Esophagus squamous epithelium (tissue), 5 donors: ENCODE data around the gene PRUNE2. TPM values are rescaled to one million over a fixed set of nuclear protein-coding genes. Genes with fewer than 3 reads are reported as not detected.

Experiments used
- DNase-seq: peaks from one replicate; lab custom pipeline; 2025; lab: John Stamatoyannopoulos, UW
- H3K27ac ChIP-seq, 4 donors: fragments of 200-600 bp; sonication (generic); one replicate each; pipeline ENCODE4 v1.5.1; 2016 to 2019; ENCODE audit warnings: mild to moderate bottlenecking in 1 of 4
- H3K27me3 ChIP-seq, 4 donors: fragments of 200-600 bp; sonication (generic); 1 replicate in 3 of 4; 2 replicates in 1 of 4; pipeline versions ENCODE4 v1.5.1 to v1.6.0; 2017 to 2021; ENCODE audit warnings: antibody characterized with exemption in 1 of 4
- H3K36me3 ChIP-seq, 3 donors: fragments of 200-600 bp; sonication (generic); one replicate each; pipeline ENCODE4 v1.5.1; 2016 to 2019
- H3K4me1 ChIP-seq, 3 donors: fragments of 200-600 bp; sonication (generic); one replicate each; pipeline ENCODE4 v1.5.1; 2017 to 2019
- H3K4me3 ChIP-seq, 4 donors: fragments of 200-600 bp; sonication (generic); 1 replicate in 3 of 4; 2 replicates in 1 of 4; pipeline ENCODE4 v1.5.1; 2016 to 2019; ENCODE audit warnings: mild to moderate bottlenecking in 2 of 4, moderate library complexity in 1 of 4
- H3K9me3 ChIP-seq, 3 donors: fragments of 200-600 bp; sonication (generic); one replicate each; pipeline ENCODE4 v1.5.1; 2016 to 2019
- CTCF ChIP-seq, 6 experiments: fragments of 450-650 bp in 4 of 6; fragments of 200-600 bp in 2 of 6; sonication (generic) in 2 of 6; IDR thresholded peaks; one replicate each; pipeline ENCODE4 v1.5.1; 2016 to 2019; ENCODE audit warnings: antibody characterized with exemption in 6 of 6, mild to moderate bottlenecking in 4 of 6, moderate library complexity in 4 of 6
- POLR2A ChIP-seq, 4 donors: fragments of 450-650 bp; IDR thresholded peaks; one replicate each; pipeline ENCODE4 v1.6.1; 2017; ENCODE audit warnings: antibody characterized with exemption in 4 of 4, mild to moderate bottlenecking in 4 of 4, moderate library complexity in 3 of 4
- whole genome bisulfite sequencing, 2 donors: methylation state at CpG; one replicate each; pipeline ENCODE4 v1.1.5; 2018; 5-methylcytosine and 5-hydroxymethylcytosine counted together
- intact Hi-C: fragments of 100-400 bp; cut with DNase I; formaldehyde crosslinking; loops from one replicate; pipeline ENCODE4 v1.15.0; 2022
- total RNA-seq, 4 donors: library from RNA; depleted of rRNA; stranded (reverse); fragments of >200 nt; gene quantifications; one replicate each; pipeline ENCODE4 v1.1.0, GENCODE V29; 2016
- donor health status: DM: yes; HTN: yes; CAD: no.

The PRUNE2 gene
- total RNA-seq, 4 donors from 2014 or later, result 9.9 to 126 (median 26.7) TPM

GRCh38 chr9:76586390-76587314 lies 319.3 kb downstream of the PRUNE2 start:
- DNase-seq, result no peak
- 62 to 85% methylated on average over 6 of the region's 6 CpGs for WGBS, 2 donors
- H3K27me3 ChIP-seq, result no peaks in the 10 kb centered on the region
- no peaks in the 10 kb centered on the region for H3K4me1 ChIP-seq
- TF ChIP-seq POLR2A (IDR thresholded peaks at IDR 0.05), result no peak
- TF ChIP-seq CTCF (IDR thresholded peaks at IDR 0.05), result no peak
- intact Hi-C loops, result no loop called here
- H3K27ac ChIP-seq, result no peak overlapping the region
- no peaks in the 10 kb centered on the region for H3K36me3 ChIP-seq
- H3K4me3 ChIP-seq, result no peak overlapping the region
- H3K9me3 ChIP-seq, result no peaks in the 10 kb centered on the region

GRCh38 chr9:76585487-76586389 lies 320.2 kb downstream of the PRUNE2 start:
- 78 to 91% methylated on average over 6 of the region's 6 CpGs for WGBS, 2 donors
- H3K27me3 ChIP-seq, result no peaks in the 10 kb centered on the region
- TF ChIP-seq POLR2A (IDR thresholded peaks at IDR 0.05) (no peak), CTCF (IDR thresholded peaks at IDR 0.05) (no peak)
- H3K9me3 ChIP-seq, result no peaks in the 10 kb centered on the region
- H3K36me3 ChIP-seq, result no peaks in the 10 kb centered on the region
- intact Hi-C loops, result no loop called here
- H3K4me1 ChIP-seq, result no peaks in the 10 kb centered on the region
- H3K4me3 ChIP-seq, result no peak overlapping the region
- H3K27ac ChIP-seq, result peak overlapping the region in 1 of 4 donors; percentile 44
- no peak for DNase-seq

- intact Hi-C loops, result no loop called here
- no peaks in the 10 kb centered on the region for H3K27me3 ChIP-seq
- 74 to 82% methylated on average over 7 of the region's 7 CpGs for WGBS, 2 donors
- H3K4me3 ChIP-seq, result no peak overlapping the region
- H3K27ac ChIP-seq, result no peak overlapping the region
- DNase-seq, result no peak
- no peaks in the 10 kb centered on the region for H3K9me3 ChIP-seq
- no peaks in the 10 kb centered on the region for H3K4me1 ChIP-seq
- TF ChIP-seq POLR2A (IDR thresholded peaks at IDR 0.05), result no peak
- TF ChIP-seq CTCF (IDR thresholded peaks at IDR 0.05), result no peak
- no peaks in the 10 kb centered on the region for H3K36me3 ChIP-seq
Measured at GRCh38 chr9:76583256-76583655, 322.7 kb downstream of the PRUNE2 start.

- H3K36me3 ChIP-seq, result no peaks in the 10 kb centered on the region
- no peak overlapping the region for H3K4me3 ChIP-seq
- no peaks in the 10 kb centered on the region for H3K9me3 ChIP-seq
- H3K4me1 ChIP-seq, result no peaks in the 10 kb centered on the region
- DNase-seq, result no peak
- TF ChIP-seq CTCF (IDR thresholded peaks at IDR 0.05), result no peak
- H3K27me3 ChIP-seq, result no peaks in the 10 kb centered on the region
- no peak overlapping the region for H3K27ac ChIP-seq
- intact Hi-C loops, result no loop called here
- WGBS, 2 donors, result 90 to 100% methylated on average over 2 of the region's 2 CpGs
Measured at GRCh38 chr9:76581731-76582130, 324.2 kb downstream of the PRUNE2 start.

DNA sequence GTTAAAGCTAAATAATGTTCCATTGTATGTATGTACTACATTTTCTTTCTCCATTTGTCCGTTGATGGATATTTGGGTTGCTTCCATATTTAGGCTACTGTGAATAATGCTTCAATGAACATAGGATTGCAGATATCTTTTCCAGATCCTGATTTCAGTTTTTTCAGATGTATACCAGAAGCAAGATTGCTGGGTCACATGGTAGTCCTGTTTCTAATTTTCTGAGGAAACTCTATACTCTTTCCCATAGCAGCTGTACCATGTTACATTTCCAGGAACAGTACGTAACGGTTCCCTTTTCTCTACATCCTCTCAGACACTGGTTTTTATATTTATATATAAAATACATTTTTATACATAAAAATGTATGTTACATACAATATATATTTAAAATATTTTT lies 325.1 kb downstream of the PRUNE2 start:
- no peak overlapping the region for H3K4me3 ChIP-seq
- no peaks in the 10 kb centered on the region for H3K9me3 ChIP-seq
- intact Hi-C loops, result no loop called here
- no peak overlapping the region for H3K27ac ChIP-seq
- H3K27me3 ChIP-seq, result no peaks in the 10 kb centered on the region
- no peak for TF ChIP-seq CTCF (IDR thresholded peaks at IDR 0.05)
- no peak for TF ChIP-seq POLR2A (IDR thresholded peaks at IDR 0.05)
- no peak for DNase-seq
- no peaks in the 10 kb centered on the region for H3K36me3 ChIP-seq
- H3K4me1 ChIP-seq, result no peaks in the 10 kb centered on the region
- 70 to 71% methylated on average over 3 of the region's 3 CpGs for WGBS, 2 donors
